IMR-90 (cell line): ENCODE measurements around the gene SYNM. TPM values are rescaled to one million over a fixed set of nuclear protein-coding genes. Genes with fewer than 3 reads are reported as not detected.
A peak's percentile ranks its signal among the peaks of the same experiment; 100 is the strongest.

ENCODE experiments used
- ATAC-seq: fragments of 200-7000 bp; cut with Tn5 transposase; 2 replicates; pipeline ENCODE4 v1.9.1; 2020; ENCODE audit warnings: low read depth, mild to moderate bottlenecking, moderate library complexity
- BruUV-seq: library from RNA; stranded (reverse); fragments of 400-500 nt; replicated peaks from 2 replicates; lab custom pipeline; 2021; lab: Mats Ljungman, UMichigan
- CTCF ChIA-PET: fragments of 300-600 bp; formaldehyde crosslinking; extraction: SDS; loops from one replicate; lab custom pipeline; 2021; ENCODE audit warnings: antibody characterized with exemption; lab: Yijun Ruan, JAX
- POLR2A ChIA-PET: fragments of 300-600 bp; sonication (Branson Sonifier 250); formaldehyde crosslinking; loops from one replicate; lab custom pipeline; 2022; ENCODE audit warnings: antibody characterized with exemption; ENCODE audit not compliant: unreplicated experiment; lab: Charles Lee
- DNase-seq: peaks from one replicate; pipeline ENCODE4 v3.0.0; 2013
- H2AFZ ChIP-seq: replicated peaks from 2 replicates; pipeline ENCODE3; 2013; ENCODE audit warnings: low read length, mild to moderate bottlenecking; ENCODE audit not compliant: poor library complexity
- H2AK5ac ChIP-seq: 2 replicates; pipeline ENCODE4 v1.6.1; 2013; ENCODE audit warnings: low read depth, low read length, inconsistent platforms
- H2AK9ac ChIP-seq: replicated peaks from 2 replicates; pipeline ENCODE3; 2013; ENCODE audit warnings: mild to moderate bottlenecking, low read depth, low read length, moderate library complexity; ENCODE audit not compliant: poor library complexity
- H2BK120ac ChIP-seq: 2 replicates; pipeline ENCODE4 v1.6.1; 2013; ENCODE audit warnings: low read depth, low read length, inconsistent platforms
- H2BK15ac ChIP-seq: 3 replicates; pipeline ENCODE4 v1.6.1; 2013; ENCODE audit warnings: low read depth, low read length, inconsistent platforms
- H2BK20ac ChIP-seq: 2 replicates; pipeline ENCODE4 v1.6.1; 2013; ENCODE audit warnings: low read depth, mild to moderate bottlenecking, inconsistent platforms, low read length, moderate library complexity
- H2BK5ac ChIP-seq: 2 replicates; pipeline ENCODE4 v1.6.1; 2013; ENCODE audit warnings: mild to moderate bottlenecking, low read depth, low read length, inconsistent platforms; ENCODE audit not compliant: poor library complexity, severe bottlenecking
- H3K14ac ChIP-seq: replicated peaks from 2 replicates; pipeline ENCODE4 v1.6.1; 2013; ENCODE audit warnings: low read depth, low read length, inconsistent platforms
- H3K18ac ChIP-seq: 2 replicates; pipeline ENCODE4 v1.6.1; 2013; ENCODE audit warnings: low read depth, low read length, control low read depth
- H3K23ac ChIP-seq: 2 replicates; pipeline ENCODE4 v1.6.1; 2013; ENCODE audit warnings: low read depth, low read length, inconsistent platforms
- H3K27ac ChIP-seq: 2 replicates; pipeline ENCODE4 v1.5.1; 2013; ENCODE audit warnings: mild to moderate bottlenecking, control low read depth, low read length; ENCODE audit not compliant: insufficient read depth
- H3K27me3 ChIP-seq: 2 replicates; pipeline ENCODE4 v1.6.1; 2013; ENCODE audit warnings: low read length; ENCODE audit not compliant: control insufficient read depth, insufficient read depth
- H3K36me3 ChIP-seq: 2 replicates; pipeline ENCODE4 v1.6.1; 2013; ENCODE audit warnings: low read length, mixed read lengths; ENCODE audit not compliant: control insufficient read depth, insufficient read depth
- H3K4ac ChIP-seq: 2 replicates; pipeline ENCODE4 v1.6.1; 2013; ENCODE audit warnings: low read depth, low read length, inconsistent platforms
- H3K4me1 ChIP-seq: 2 replicates; pipeline ENCODE4 v1.6.1; 2013; ENCODE audit warnings: low read length, mixed read lengths; ENCODE audit not compliant: control insufficient read depth, insufficient read depth
- H3K4me2 ChIP-seq: 2 replicates; pipeline ENCODE4 v1.6.1; 2013; ENCODE audit warnings: low read depth, mild to moderate bottlenecking, control low read depth, low read length, moderate library complexity
- H3K4me3 ChIP-seq: 2 replicates; pipeline ENCODE4 v1.5.1; 2013; ENCODE audit warnings: low read depth, mild to moderate bottlenecking, control low read depth, low read length, moderate library complexity; ENCODE audit not compliant: insufficient read depth
- H3K56ac ChIP-seq: 2 replicates; pipeline ENCODE4 v1.6.1; 2013; ENCODE audit warnings: low read length, inconsistent platforms; ENCODE audit not compliant: insufficient read depth; ENCODE audit errors: extremely low read depth
- H3K79me1 ChIP-seq, 2 experiments: 2 replicates each; pipeline ENCODE4 v1.6.1; 2013; ENCODE audit warnings: low read length in 2 of 2, inconsistent platforms in 1 of 2, low read depth in 1 of 2
- H3K9ac ChIP-seq: 2 replicates; pipeline ENCODE4 v1.6.1; 2013; ENCODE audit warnings: low read depth, low read length, control low read depth
- H3K9me1 ChIP-seq: 2 replicates; pipeline ENCODE4 v1.6.1; 2013; ENCODE audit warnings: low read length, inconsistent platforms; ENCODE audit not compliant: insufficient read depth
- H3K9me3 ChIP-seq: 2 replicates; pipeline ENCODE4 v1.6.1; 2013; ENCODE audit warnings: low read length; ENCODE audit not compliant: control insufficient read depth, insufficient read depth
- H4K20me1 ChIP-seq: 2 replicates; pipeline ENCODE4 v1.6.1; 2013; ENCODE audit warnings: low read length, inconsistent platforms; ENCODE audit not compliant: insufficient read depth
- H4K5ac ChIP-seq: 2 replicates; pipeline ENCODE4 v1.6.1; 2013; ENCODE audit warnings: mild to moderate bottlenecking, low read depth, low read length, control low read depth
- H4K8ac ChIP-seq, 2 experiments: 2 replicates each; pipeline ENCODE4 v1.6.1; 2013; ENCODE audit warnings: low read depth in 2 of 2, low read length in 2 of 2, control low read depth in 1 of 2, inconsistent platforms in 1 of 2
- H4K91ac ChIP-seq: 2 replicates; pipeline ENCODE4 v1.6.1; 2013; ENCODE audit warnings: low read depth, low read length, inconsistent platforms; ENCODE audit not compliant: insufficient read depth
- MAZ ChIP-seq: IDR thresholded peaks from 2 replicates; pipeline ENCODE4 v1.6.1; 2012; ENCODE audit warnings: low read depth, mild to moderate bottlenecking, low read length, improper control_type of control experiment, moderate library complexity, borderline replicate concordance
- WGBS, 2 experiments: methylation state at CpG; one replicate each; pipeline versions ENCODE4 v1.1.5 to v1.1.7; 2013; ENCODE audit warnings: missing lambda C conversion rate in 2 of 2; ENCODE audit not compliant: insufficient read length in 1 of 2; ENCODE audit errors: extremely low coverage in 2 of 2; 5-methylcytosine and 5-hydroxymethylcytosine counted together
- dilution Hi-C: fragments of 300-500 bp; cut with HindIII; formaldehyde crosslinking; loops from one replicate; pipeline ENCODE4 v1.14.3; 2018; ENCODE audit warnings: low sequenced_read_pairs; ENCODE audit not compliant: unreplicated experiment
- in situ Hi-C: fragments of 300-500 bp; cut with MboI; formaldehyde crosslinking; loops from 3 replicates; pipeline ENCODE4 v1.14.3; 2019; ENCODE audit warnings: low sequenced_read_pairs, inconsistent platforms, mixed read lengths
- intact Hi-C: fragments of 100-400 bp; cut with micrococcal nuclease; formaldehyde crosslinking; loops from 2 replicates; pipeline ENCODE4 v1.10.0; 2022
- polyA plus RNA-seq, 3 experiments: library from polyadenylated mRNA; depleted of rRNA; stranded (reverse); fragments of >200 nt; gene quantifications; 2 replicates each; pipeline ENCODE4 v1.2.3, GENCODE V29; 2012; ENCODE audit warnings: low replicate concordance in 1 of 3
- total RNA-seq: library from RNA; depleted of rRNA; stranded (reverse); fragments of >200 nt; gene quantifications from 2 replicates; pipeline ENCODE4 v1.2.3, GENCODE V29; 2012

SYNM gene
- total and polyA plus RNA-seq, 2 of the 4 experiments (the other 2 are of a cell fraction) = 2.1 to 3.4 TPM

DNA sequence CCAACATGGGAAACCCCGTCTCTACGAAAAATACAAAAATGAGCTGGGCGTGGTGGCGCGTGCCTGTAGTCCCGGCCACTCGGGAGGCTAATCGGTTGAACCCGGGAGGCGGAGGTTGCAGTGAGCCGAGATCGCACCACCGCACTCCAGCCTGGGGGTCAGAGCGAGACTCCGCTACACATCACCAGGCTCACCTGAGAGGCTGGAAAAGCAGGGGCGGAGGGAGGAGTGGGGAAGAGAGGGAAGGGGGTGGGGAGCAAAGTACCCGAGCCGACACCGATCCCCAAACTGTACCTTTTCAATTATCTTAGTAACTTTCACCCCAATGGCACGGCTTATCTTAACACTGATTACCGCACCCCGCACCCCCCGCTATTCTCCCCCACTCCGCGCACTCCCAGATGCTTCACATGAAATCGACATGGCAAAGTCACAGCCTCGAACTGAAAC lies 46.4 kb upstream of the SYNM start:
- BruUV-seq = no TSS peak
- POLR2A ChIA-PET = no interaction called here
- peak overlapping the region; percentile 64 for H3K27ac ChIP-seq

More for the DNA sequence above, 46.4 kb upstream of the SYNM start:
- dilution Hi-C loops = loop anchor here (25.0 kb wide), 1 partner anchor 121 kb away; no protein-coding TSS in a partner anchor
- peak overlapping the region; percentile 86; the same call in 1 of the 2 replicates for H3K23ac ChIP-seq
- peak overlapping the region; percentile 85 for H4K91ac ChIP-seq
- peaks cover 11% of the 10 kb centered on the region for H3K9me1 ChIP-seq
- peak overlapping the region; percentile 56 for H3K18ac ChIP-seq
- peak overlapping the region; percentile 65; the same call in 1 of the 2 replicates for H4K5ac ChIP-seq
- H3K4me2 ChIP-seq = peak overlapping the region; percentile 62
- no peak for TF ChIP-seq MAZ
- peak; percentile 4; the same call in 1 of the 2 replicates for ATAC-seq
- peak overlapping the region; percentile 98 for H2AK5ac ChIP-seq
- peak overlapping the region; percentile 98 for H2BK120ac ChIP-seq
- DNase-seq = no peak
- peaks cover 3% of the 10 kb centered on the region for H3K4me1 ChIP-seq
- peaks cover 4 to 5% of the 10 kb centered on the region in 2 experiments; a peak in 2 of 4 replicates for H3K79me1 ChIP-seq
- WGBS, 2 experiments = 95% methylated on average over 10 of the region's 27 CpGs; no CpG with 5 or more reads in 1 of the 2 experiments
- no peaks in the 10 kb centered on the region for H3K27me3 ChIP-seq
- H4K20me1 ChIP-seq = no peaks in the 10 kb centered on the region
- H3K9me3 ChIP-seq = no peaks in the 10 kb centered on the region
- H3K14ac ChIP-seq = peak overlapping the region; percentile 95
- no peaks in the 10 kb centered on the region for H3K36me3 ChIP-seq
- CTCF ChIA-PET = interaction anchor here (0.6 to 1.4 kb wide), 5 partner anchors 9 to 540 kb away, joined by 3 to 5 read pairs (median 3); no protein-coding TSS in a partner anchor
- peak overlapping the region; percentile 86 for H2BK20ac ChIP-seq
- H3K4me3 ChIP-seq = peak overlapping the region; percentile 43
- peak overlapping the region; percentile 74 to 91 for H4K8ac ChIP-seq
- intact Hi-C loops = loop anchor here (5.0 kb wide), 2 partner anchors 116 to 616 kb away; no protein-coding TSS in a partner anchor
- in situ Hi-C loops = no loop called here
- peak overlapping the region; percentile 38 for H2BK5ac ChIP-seq
- peak overlapping the region; percentile 74 for H3K56ac ChIP-seq
- peak overlapping the region; percentile 99; the same call in 2 of the 3 replicates for H2BK15ac ChIP-seq
- H3K4ac ChIP-seq = peak overlapping the region; percentile 98
- peak overlapping the region; percentile 92 for H2AFZ ChIP-seq
- H3K9ac ChIP-seq = peak overlapping the region; percentile 67
- peak overlapping the region; percentile 71 for H2AK9ac ChIP-seq
